GM12892 (cell line): ENCODE results near the gene TP53TG3. TPM values are rescaled to one million over a fixed set of nuclear protein-coding genes. Genes with fewer than 3 reads are reported as not detected.
"Not testable (repeated sequence)": the region's sequence is repeated elsewhere in the genome, so short reads cannot be mapped to it uniquely, and the experiment has no call there.

ENCODE experiments used
- DNase-seq: peaks from one replicate; pipeline ENCODE4 v3.0.0; 2011; ENCODE audit not compliant: insufficient read length
- FAIRE-seq: peaks from 2 replicates; lab custom pipeline; 2011; peaks lifted over from hg19 to GRCh38; lab: Jason Lieb, UNC
- polyA plus RNA-seq: library from polyadenylated mRNA; unstranded; fragments of >200 nt; gene quantifications from one replicate; pipeline ENCODE4 v1.2.1, GENCODE V29; 2012; ENCODE audit warnings: missing spikeins, inconsistent platforms; ENCODE audit not compliant: missing spikeins

Gene TP53TG3
- polyA plus RNA-seq = not detected

GRCh38 chr16:32676065-32676464 is at the start of gene TP53TG3:
Gene TP53TG3, minus strand, starts transcription at chr16:32676165. Its CDS starts 68 bp downstream, at chr16:32676097.
- not testable (repeated sequence) for DNase-seq, FAIRE-seq

GRCh38 chr16:32650876-32651275 is 25.1 kb downstream of the TP53TG3 start:
- FAIRE-seq, DNase-seq: not testable (repeated sequence)

GRCh38 chr16:32647562-32647961 is 28.4 kb downstream of the TP53TG3 start:
- not testable (repeated sequence) for DNase-seq, FAIRE-seq

- FAIRE-seq, DNase-seq: not testable (repeated sequence)
Measured at GRCh38 chr16:32646780-32647179, 29.2 kb downstream of the TP53TG3 start.

GRCh38 chr16:32646177-32646576 is 29.8 kb downstream of the TP53TG3 start:
- FAIRE-seq, DNase-seq: not testable (repeated sequence)

GRCh38 chr16:32645278-32645908 is 30.6 kb downstream of the TP53TG3 start:
- DNase-seq, FAIRE-seq: not testable (repeated sequence)

GRCh38 chr16:32644715-32645114 is 31.2 kb downstream of the TP53TG3 start:
- DNase-seq, FAIRE-seq: not testable (repeated sequence)

- not testable (repeated sequence) for FAIRE-seq, DNase-seq
Measured at GRCh38 chr16:32637614-32638013, 38.4 kb downstream of the TP53TG3 start.

- not testable (repeated sequence) for FAIRE-seq
Measured at GRCh38 chr16:32632096-32632495, 43.9 kb downstream of the TP53TG3 start.

More at GRCh38 chr16:32632096-32632495, 43.9 kb downstream of the TP53TG3 start:
- not testable (repeated sequence) for DNase-seq
